Activated CD4-positive, alpha-beta T cell treated with anti-CD3 and anti-CD28 coated beads, Interleukin-2, amount 10 ng/mL, durations not matched to agents 24 days and 14 days (primary cell): ENCODE results near the gene PCSK6. TPM values are rescaled to one million over a fixed set of nuclear protein-coding genes. Genes with fewer than 3 reads are reported as not detected.
"Not testable (repeated sequence)": the region's sequence is repeated elsewhere in the genome, so short reads cannot be mapped to it uniquely, and the experiment has no call there.

Source experiments
- DNase-seq: peaks from one replicate; pipeline ENCODE4 v3.0.0; 2022
- H3K27ac Mint-ChIP-seq: one replicate; pipeline ENCODE4 v1.8.0; 2022; ENCODE audit warnings: mild to moderate bottlenecking, mixed read lengths
- H3K27me3 Mint-ChIP-seq: one replicate; pipeline ENCODE4 v1.8.0; 2022; ENCODE audit warnings: mixed read lengths
- H3K36me3 Mint-ChIP-seq: one replicate; pipeline ENCODE4 v1.8.0; 2022; ENCODE audit warnings: low read depth, mild to moderate bottlenecking, mixed read lengths
- H3K4me1 Mint-ChIP-seq: one replicate; pipeline ENCODE4 v1.8.0; 2021; ENCODE audit warnings: mixed read lengths
- H3K4me3 Mint-ChIP-seq: one replicate; pipeline ENCODE4 v1.8.0; 2022; ENCODE audit warnings: mild to moderate bottlenecking, moderate library complexity, mixed read lengths
- H3K9me3 Mint-ChIP-seq: one replicate; pipeline ENCODE4 v1.8.0; 2021; ENCODE audit warnings: mixed read lengths
- intact Hi-C: fragments of 100-400 bp; cut with micrococcal nuclease; formaldehyde crosslinking; loops from one replicate; pipeline ENCODE4 v1.15.1; 2023
- total RNA-seq: library from RNA; stranded (reverse); gene quantifications from 2 replicates; pipeline ENCODE4 v1.2.3, GENCODE V29; 2022

PCSK6 gene
- total RNA-seq, 1 donor from 2014 or later = 5.4 TPM

DNA sequence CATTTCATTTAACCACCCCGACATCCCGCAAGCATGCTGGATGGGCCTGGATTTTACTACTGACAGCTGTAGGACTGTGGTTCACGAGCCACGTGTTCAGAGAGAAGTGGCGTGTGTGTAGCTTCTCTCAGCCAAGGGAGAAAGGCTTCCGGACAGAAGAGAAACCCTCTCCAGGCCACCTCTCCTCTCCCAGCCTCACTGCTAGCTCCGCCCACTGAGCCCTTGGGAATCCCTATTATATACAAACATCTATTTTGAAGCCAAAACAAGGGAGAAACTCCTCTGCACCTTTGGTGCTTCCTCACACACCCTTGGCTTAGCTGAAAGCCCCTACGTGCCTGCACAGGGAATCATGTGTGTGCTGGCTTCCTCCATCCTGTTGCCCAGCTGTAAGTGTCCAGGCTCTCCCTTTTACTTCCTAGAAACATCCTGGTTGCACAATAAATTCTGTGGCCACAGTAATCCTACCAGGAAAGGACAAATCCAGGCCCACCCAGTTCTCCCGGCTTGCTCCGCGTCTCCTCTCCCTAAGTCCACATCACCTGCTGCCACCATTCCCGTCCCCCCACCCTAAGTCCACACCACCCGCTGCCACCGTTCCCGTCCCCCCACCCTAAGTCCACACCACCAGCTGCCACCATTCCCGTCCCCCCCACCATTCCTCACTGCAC lies 30.5 kb downstream of the PCSK6 start:
- Mint-ChIP-seq H3K4me1 (peaks cover 39% of the 10 kb centered on the region), H3K36me3 (peaks cover 3% of the 10 kb centered on the region), H3K9me3 (peaks cover 4% of the 10 kb centered on the region), H3K4me3 (no peak overlapping the region), H3K27ac (peak overlapping the region; percentile 46), H3K27me3 (no peaks in the 10 kb centered on the region)
- no peak for DNase-seq
- intact Hi-C loops = no loop called here

GRCh38 chr15:101458158-101458900 lies 31.2 kb downstream of the PCSK6 start:
- no peak for DNase-seq
- peak overlapping the region; percentile 2 for H3K27ac Mint-ChIP-seq
- H3K4me1 Mint-ChIP-seq = peaks cover 36% of the 10 kb centered on the region
- peaks cover under 1% of the 10 kb centered on the region for H3K9me3 Mint-ChIP-seq
- H3K36me3 Mint-ChIP-seq = peaks cover under 1% of the 10 kb centered on the region
- intact Hi-C loops = no loop called here
- H3K4me3 Mint-ChIP-seq = no peak overlapping the region
- H3K27me3 Mint-ChIP-seq = no peaks in the 10 kb centered on the region

GRCh38 chr15:101457696-101458095 lies 31.8 kb downstream of the PCSK6 start:
- DNase-seq = no peak
- Mint-ChIP-seq H3K4me3 (no peak overlapping the region), H3K27me3 (no peaks in the 10 kb centered on the region), H3K27ac (no peak overlapping the region), H3K4me1 (peaks cover 34% of the 10 kb centered on the region), H3K36me3 (no peaks in the 10 kb centered on the region), H3K9me3 (no peaks in the 10 kb centered on the region)
- intact Hi-C loops = no loop called here

- H3K36me3 Mint-ChIP-seq = no peaks in the 10 kb centered on the region
- peaks cover 23% of the 10 kb centered on the region for H3K4me1 Mint-ChIP-seq
- no peak for DNase-seq
- intact Hi-C loops = no loop called here
- no peak overlapping the region for H3K27ac Mint-ChIP-seq
- H3K27me3 Mint-ChIP-seq = no peaks in the 10 kb centered on the region
- H3K4me3 Mint-ChIP-seq = no peak overlapping the region
- no peaks in the 10 kb centered on the region for H3K9me3 Mint-ChIP-seq
Observed at GRCh38 chr15:101456057-101456739, 33.3 kb downstream of the PCSK6 start.

- Mint-ChIP-seq H3K9me3 (no peaks in the 10 kb centered on the region), H3K36me3 (no peaks in the 10 kb centered on the region), H3K4me1 (peaks cover 19% of the 10 kb centered on the region), H3K27ac (peak overlapping the region; percentile 23), H3K27me3 (no peaks in the 10 kb centered on the region), H3K4me3 (no peak overlapping the region)
- DNase-seq = no peak
- intact Hi-C loops = no loop called here
Observed at GRCh38 chr15:101455291-101456025, 34.0 kb downstream of the PCSK6 start.

DNA sequence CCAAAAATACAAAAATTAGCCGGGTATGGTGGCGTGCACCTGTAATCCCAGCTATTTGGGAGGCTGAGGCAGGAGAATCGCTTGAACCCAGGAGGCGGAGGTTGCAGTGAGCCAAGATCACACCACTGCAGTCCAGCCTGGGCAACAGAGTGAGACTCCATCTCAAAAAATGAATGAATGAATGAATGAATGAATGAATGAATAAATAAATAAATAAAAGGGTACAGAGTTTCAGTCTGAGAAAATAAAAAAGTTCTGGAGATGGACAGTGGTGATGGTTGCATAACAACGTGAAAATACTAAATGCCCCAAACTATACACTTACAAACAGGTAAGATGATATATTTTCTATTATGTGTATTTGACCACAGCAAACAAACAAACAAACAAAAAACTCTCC lies 34.7 kb downstream of the PCSK6 start:
- H3K27me3 Mint-ChIP-seq, H3K9me3 Mint-ChIP-seq, DNase-seq, H3K4me3 Mint-ChIP-seq, H3K36me3 Mint-ChIP-seq, intact Hi-C loops: not testable (repeated sequence)
- Mint-ChIP-seq H3K27ac (peak overlapping the region; percentile 12), H3K4me1 (peaks cover 12% of the 10 kb centered on the region)

DNA sequence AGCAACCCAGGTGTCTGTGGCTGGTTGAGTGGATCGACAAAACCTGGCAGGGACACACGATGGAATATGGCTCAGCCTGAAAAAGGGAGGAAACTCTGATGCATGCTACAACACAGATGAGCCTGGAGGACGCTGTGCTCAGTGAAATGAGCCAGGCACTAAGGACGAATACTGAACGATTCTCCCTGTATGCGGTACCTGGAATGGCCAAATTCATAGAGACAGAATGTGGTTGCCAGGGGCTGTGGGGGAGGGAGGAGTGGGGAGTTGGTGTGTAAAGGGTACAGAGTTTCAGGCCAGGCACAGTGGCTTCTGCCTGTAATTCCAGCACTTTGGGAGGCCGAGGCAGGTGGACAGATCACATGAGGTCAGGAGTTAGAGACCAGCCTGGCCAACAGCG lies 35.1 kb downstream of the PCSK6 start:
- Mint-ChIP-seq H3K36me3 (no peaks in the 10 kb centered on the region), H3K4me3 (no peak overlapping the region), H3K9me3 (no peaks in the 10 kb centered on the region), H3K27me3 (no peaks in the 10 kb centered on the region), H3K27ac (no peak overlapping the region), H3K4me1 (peaks cover 11% of the 10 kb centered on the region)
- intact Hi-C loops = no loop called here
- no peak for DNase-seq

GRCh38 chr15:101453123-101454120 lies 36.1 kb downstream of the PCSK6 start:
- no peak for DNase-seq
- no peaks in the 10 kb centered on the region for H3K27me3 Mint-ChIP-seq
- H3K9me3 Mint-ChIP-seq = no peaks in the 10 kb centered on the region
- intact Hi-C loops = no loop called here
- peaks cover 11% of the 10 kb centered on the region for H3K4me1 Mint-ChIP-seq
- no peak overlapping the region for H3K27ac Mint-ChIP-seq
- H3K36me3 Mint-ChIP-seq = no peaks in the 10 kb centered on the region
- no peak overlapping the region for H3K4me3 Mint-ChIP-seq

- H3K4me1 Mint-ChIP-seq = peaks cover 11% of the 10 kb centered on the region
- DNase-seq = no peak
- intact Hi-C loops = no loop called here
- no peaks in the 10 kb centered on the region for H3K9me3 Mint-ChIP-seq
- H3K27me3 Mint-ChIP-seq = no peaks in the 10 kb centered on the region
- H3K36me3 Mint-ChIP-seq = no peaks in the 10 kb centered on the region
- no peak overlapping the region for H3K4me3 Mint-ChIP-seq
- no peak overlapping the region for H3K27ac Mint-ChIP-seq
Observed at GRCh38 chr15:101452572-101452971, 36.9 kb downstream of the PCSK6 start.

DNA sequence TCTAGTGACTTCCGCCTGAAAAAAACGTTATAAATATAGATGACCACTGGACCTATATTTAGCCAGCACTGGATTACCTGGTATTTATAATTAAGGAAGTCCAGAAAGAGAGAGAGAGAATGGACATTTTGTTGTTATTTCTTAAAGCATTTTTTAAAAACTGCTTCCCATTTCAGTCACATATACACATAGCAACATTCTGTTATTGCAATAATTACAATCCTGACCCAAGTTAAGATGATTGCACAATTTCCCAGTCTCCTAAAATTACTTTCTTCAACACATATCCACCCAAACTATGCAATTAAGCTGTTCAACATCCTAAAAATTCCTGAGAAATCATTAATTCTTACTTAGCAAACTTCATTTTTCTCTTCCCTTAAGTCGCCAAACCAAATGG lies 37.7 kb downstream of the PCSK6 start:
- H3K4me1 Mint-ChIP-seq = peaks cover 11% of the 10 kb centered on the region
- no peaks in the 10 kb centered on the region for H3K9me3 Mint-ChIP-seq
- intact Hi-C loops = no loop called here

GRCh38 chr15:101451266-101451799 lies 38.2 kb downstream of the PCSK6 start:
- intact Hi-C loops = no loop called here
- Mint-ChIP-seq H3K9me3 (no peaks in the 10 kb centered on the region), H3K4me1 (peaks cover 12% of the 10 kb centered on the region), H3K27ac (no peak overlapping the region), H3K4me3 (no peak overlapping the region), H3K36me3 (no peaks in the 10 kb centered on the region), H3K27me3 (no peaks in the 10 kb centered on the region)
- no peak for DNase-seq

More for the DNA sequence above, 37.7 kb downstream of the PCSK6 start:
- H3K4me3 Mint-ChIP-seq = no peak overlapping the region
- H3K27ac Mint-ChIP-seq = no peak overlapping the region
- no peaks in the 10 kb centered on the region for H3K27me3 Mint-ChIP-seq
- no peak for DNase-seq
- no peaks in the 10 kb centered on the region for H3K36me3 Mint-ChIP-seq

- intact Hi-C loops = no loop called here
- Mint-ChIP-seq H3K4me3 (no peak overlapping the region), H3K4me1 (peaks cover 11% of the 10 kb centered on the region), H3K27me3 (no peaks in the 10 kb centered on the region), H3K27ac (no peak overlapping the region), H3K36me3 (no peaks in the 10 kb centered on the region), H3K9me3 (no peaks in the 10 kb centered on the region)
- DNase-seq = no peak
Observed at GRCh38 chr15:101450403-101451265, 38.9 kb downstream of the PCSK6 start.
